Body of pancreas (tissue), 4 donors: Measurements from ENCODE around the gene LIN9.

Source experiments
- POLR2A ChIP-seq, 3 donors: fragments of 450-650 bp; IDR thresholded peaks; one replicate each; pipeline ENCODE4 v1.6.1; 2016; ENCODE audit warnings: antibody characterized with exemption in 3 of 3, mild to moderate bottlenecking in 2 of 3
- TF ChIP-seq, protein P1 (sequence below), 7 experiments: fragments of 450-650 bp in 4 of 7; fragments of 200-600 bp in 3 of 7; sonication (generic) in 3 of 7; IDR thresholded peaks; one replicate each; pipeline ENCODE4 v1.5.1; 2016 to 2019; ENCODE audit warnings: antibody characterized with exemption in 7 of 7

DNA sequence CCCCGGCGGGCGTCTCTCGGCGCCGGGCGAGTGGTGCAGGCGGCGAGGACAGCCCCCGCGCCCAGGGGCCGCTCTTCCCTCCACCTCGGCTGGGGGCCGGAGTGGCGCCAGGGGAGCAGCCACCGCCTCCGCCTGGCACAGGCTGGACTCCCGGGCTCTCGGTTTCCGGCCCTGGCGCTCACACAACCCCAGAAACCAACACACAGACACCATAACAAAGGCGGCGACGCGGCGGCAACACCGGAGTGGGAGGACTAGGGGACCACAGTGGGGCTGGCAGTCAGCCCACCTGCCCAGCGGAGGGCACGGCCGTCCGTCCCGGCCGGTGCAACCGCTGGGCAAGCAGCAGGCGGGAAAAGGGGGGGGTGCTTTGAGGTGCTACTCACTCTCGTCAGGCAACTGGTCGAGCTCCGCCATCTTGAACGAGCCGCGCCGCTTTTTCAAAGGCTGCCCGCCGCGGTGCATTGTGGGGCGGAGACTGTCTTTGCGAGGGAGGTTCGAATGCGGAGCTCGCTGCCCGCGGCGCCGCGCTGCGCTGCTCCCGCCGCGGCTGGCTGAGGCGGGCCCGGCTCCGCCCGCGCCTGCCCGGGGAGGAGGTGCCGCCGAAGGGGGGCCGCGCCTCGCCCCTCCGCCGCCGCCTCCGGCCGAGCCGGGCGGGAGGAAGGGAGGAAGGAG lies at the start of gene LIN9:
- TF ChIP-seq POLR2A (IDR thresholded peaks at IDR 0.05), result peak; percentile 5 to 68 (median 59)
- TF ChIP-seq, protein P1, sequence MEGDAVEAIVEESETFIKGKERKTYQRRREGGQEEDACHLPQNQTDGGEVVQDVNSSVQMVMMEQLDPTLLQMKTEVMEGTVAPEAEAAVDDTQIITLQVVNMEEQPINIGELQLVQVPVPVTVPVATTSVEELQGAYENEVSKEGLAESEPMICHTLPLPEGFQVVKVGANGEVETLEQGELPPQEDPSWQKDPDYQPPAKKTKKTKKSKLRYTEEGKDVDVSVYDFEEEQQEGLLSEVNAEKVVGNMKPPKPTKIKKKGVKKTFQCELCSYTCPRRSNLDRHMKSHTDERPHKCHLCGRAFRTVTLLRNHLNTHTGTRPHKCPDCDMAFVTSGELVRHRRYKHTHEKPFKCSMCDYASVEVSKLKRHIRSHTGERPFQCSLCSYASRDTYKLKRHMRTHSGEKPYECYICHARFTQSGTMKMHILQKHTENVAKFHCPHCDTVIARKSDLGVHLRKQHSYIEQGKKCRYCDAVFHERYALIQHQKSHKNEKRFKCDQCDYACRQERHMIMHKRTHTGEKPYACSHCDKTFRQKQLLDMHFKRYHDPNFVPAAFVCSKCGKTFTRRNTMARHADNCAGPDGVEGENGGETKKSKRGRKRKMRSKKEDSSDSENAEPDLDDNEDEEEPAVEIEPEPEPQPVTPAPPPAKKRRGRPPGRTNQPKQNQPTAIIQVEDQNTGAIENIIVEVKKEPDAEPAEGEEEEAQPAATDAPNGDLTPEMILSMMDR (IDR thresholded peaks at IDR 0.05), result no peak
